SK-N-SH (cell line): ENCODE data around the gene STX19. TPM values are rescaled to one million over a fixed set of nuclear protein-coding genes. Genes with fewer than 3 reads are reported as not detected.

Experiments
- CHD2 ChIP-seq: fragments of 150-350 bp; IDR thresholded peaks from 2 replicates; pipeline ENCODE4 v1.6.1; 2018; ENCODE audit warnings: low read length; ENCODE audit not compliant: partially characterized antibody
- ELF1 ChIP-seq: IDR thresholded peaks from 2 replicates; pipeline ENCODE4 v1.4.0; 2012
- EP300 ChIP-seq, 2 experiments: IDR thresholded peaks; 2 replicates each; pipeline versions ENCODE4 v1.4.0 to v1.6.1; 2012; ENCODE audit warnings: borderline replicate concordance in 1 of 2, low read depth in 1 of 2, low read length in 1 of 2
- EZH2phosphoT487 ChIP-seq: fragments of 200-600 bp; sonication (generic); IDR thresholded peaks from 2 replicates; pipeline ENCODE4 v1.6.1; 2017; ENCODE audit warnings: low read depth, mixed run types, mild to moderate bottlenecking, antibody characterized with exemption, moderate library complexity, borderline replicate concordance
- GABPA ChIP-seq: IDR thresholded peaks from 2 replicates; pipeline ENCODE4 v1.4.0; 2012; ENCODE audit warnings: low read depth, mild to moderate bottlenecking
- GATA2 ChIP-seq: sonication (generic); formaldehyde crosslinking; IDR thresholded peaks from 2 replicates; pipeline ENCODE4 v1.5.0; 2020; ENCODE audit warnings: mild to moderate bottlenecking, missing genetic modification reagents
- MAX ChIP-seq: IDR thresholded peaks from 2 replicates; pipeline ENCODE4 v1.4.0; 2012; ENCODE audit warnings: low read depth
- MXI1 ChIP-seq: IDR thresholded peaks from 2 replicates; pipeline ENCODE4 v1.6.1; 2012; ENCODE audit warnings: mild to moderate bottlenecking, low read depth, low read length, improper control_type of control experiment
- NRF1 ChIP-seq: IDR thresholded peaks from 2 replicates; pipeline ENCODE4 v1.6.1; 2012; ENCODE audit warnings: low read depth, mild to moderate bottlenecking, low read length
- PBX3 ChIP-seq: IDR thresholded peaks from 2 replicates; pipeline ENCODE4; 2012
- RAD21 ChIP-seq: IDR thresholded peaks from 2 replicates; pipeline ENCODE4 v1.6.1; 2012; ENCODE audit warnings: mild to moderate bottlenecking, low read length
- RCOR1 ChIP-seq: fragments of 150-350 bp; IDR thresholded peaks from 2 replicates; pipeline ENCODE4 v1.6.1; 2017; ENCODE audit warnings: antibody characterized with exemption, low read length
- REST ChIP-seq: IDR thresholded peaks from 2 replicates; pipeline ENCODE4 v1.6.1; 2012; ENCODE audit warnings: mild to moderate bottlenecking, low read depth, low read length, moderate library complexity
- RFX5 ChIP-seq: IDR thresholded peaks from 2 replicates; pipeline ENCODE4 v1.6.1; 2012; ENCODE audit warnings: mild to moderate bottlenecking, improper control_type of control experiment, low read length
- SMC3 ChIP-seq: IDR thresholded peaks from 2 replicates; pipeline ENCODE4 v1.6.1; 2012; ENCODE audit warnings: low read depth, low read length, improper control_type of control experiment
- TAF1 ChIP-seq: IDR thresholded peaks from 2 replicates; pipeline ENCODE4 v1.6.1; 2012; ENCODE audit warnings: low read depth, mild to moderate bottlenecking, low read length, moderate library complexity, borderline replicate concordance
- TCF12 ChIP-seq: IDR thresholded peaks from 2 replicates; pipeline ENCODE4 v1.4.0; 2012
- TEAD4 ChIP-seq: IDR thresholded peaks from 2 replicates; pipeline ENCODE4 v1.4.0; 2012; ENCODE audit warnings: mild to moderate bottlenecking, borderline replicate concordance; ENCODE audit not compliant: insufficient read depth
- YY1 ChIP-seq: IDR thresholded peaks from 2 replicates; pipeline ENCODE4 v1.4.0; 2012; ENCODE audit warnings: low read depth, mild to moderate bottlenecking
- ZBTB33 ChIP-seq: IDR thresholded peaks from 2 replicates; pipeline ENCODE4 v1.4.0; 2012; ENCODE audit warnings: low read depth, borderline replicate concordance
- polyA plus RNA-seq, 3 experiments: library from polyadenylated mRNA; depleted of rRNA; stranded (reverse); fragments of >200 nt; gene quantifications; 2 replicates each; pipeline ENCODE4 v1.2.3, GENCODE V29; 2012

The STX19 gene
- polyA plus RNA-seq, 1 of the 3 experiments (the other 2 are of a cell fraction): not detected

GRCh38 chr3:93973131-93974126, 55.0 kb downstream of the STX19 start, which contains the start of gene PROS1 (continued):
- TF ChIP-seq ZBTB33: no peak
- peak; percentile 74 for TF ChIP-seq TAF1
- TF ChIP-seq TCF12: no peak
- no peak for TF ChIP-seq GATA2 (CRISPR knock-in tag)
- TF ChIP-seq RCOR1: no peak
- peak; percentile 53 for TF ChIP-seq ELF1
- TF ChIP-seq MXI1: no peak; the same call in 1 of the 2 replicates
- no peak for TF ChIP-seq NRF1
- no peak for TF ChIP-seq REST
- TF ChIP-seq GABPA: no peak
- TF ChIP-seq TEAD4: no peak
- no peak for TF ChIP-seq EZH2phosphoT487
- TF ChIP-seq PBX3: no peak
- 0 out of 2 replicates have a peak, but pooled peaks have one; percentile 15 for TF ChIP-seq MAX
- no peak for TF ChIP-seq RFX5
- peak; percentile 12; the same call in 1 of the 2 replicates for TF ChIP-seq SMC3
- TF ChIP-seq CHD2: peak; percentile 77
- no peak for TF ChIP-seq YY1
- TF ChIP-seq RAD21: peak; percentile 26
- peak in 1 of 2 experiments; percentile 26; a peak in 1 of 4 replicates for TF ChIP-seq EP300 (IDR thresholded peaks at IDR 0.05; ENCODE audit: borderline replicate concordance in 1 of 2, low read depth in 1 of 2, low read length in 1 of 2)
